ENCODE data around the gene STEAP4. TPM values are rescaled to one million over a fixed set of nuclear protein-coding genes. Genes with fewer than 3 reads are reported as not detected.

The STEAP4 gene
- 10 to 100 TPM; 39.6 to 40.1 TPM for total RNA-seq

- no peaks in the 10 kb centered on the region for H3K27me3 ChIP-seq (replicated peaks; ENCODE audit: insufficient read depth)
- 4% methylated on average over 30 of the region's 30 CpGs for WGBS
- H3K27ac ChIP-seq = peak within 1 kb of the TSS; percentile 72 to 81
- DNase-seq (ENCODE audit: low spot score) = peak; percentile 87
- intact Hi-C loops (cut with DNase I) = no loop called here
- peak within 1 kb of the TSS; percentile 38 to 53 for H3K4me3 ChIP-seq
- H3K36me3 ChIP-seq = no peaks in the 10 kb centered on the region
- no peaks in the 10 kb centered on the region for H3K4me1 ChIP-seq (replicated peaks)
- H3K9me3 ChIP-seq = no peaks in the 10 kb centered on the region
- TF ChIP-seq POLR2A (IDR thresholded peaks at IDR 0.05) = peak; percentile 41
- TF ChIP-seq, protein P1, sequence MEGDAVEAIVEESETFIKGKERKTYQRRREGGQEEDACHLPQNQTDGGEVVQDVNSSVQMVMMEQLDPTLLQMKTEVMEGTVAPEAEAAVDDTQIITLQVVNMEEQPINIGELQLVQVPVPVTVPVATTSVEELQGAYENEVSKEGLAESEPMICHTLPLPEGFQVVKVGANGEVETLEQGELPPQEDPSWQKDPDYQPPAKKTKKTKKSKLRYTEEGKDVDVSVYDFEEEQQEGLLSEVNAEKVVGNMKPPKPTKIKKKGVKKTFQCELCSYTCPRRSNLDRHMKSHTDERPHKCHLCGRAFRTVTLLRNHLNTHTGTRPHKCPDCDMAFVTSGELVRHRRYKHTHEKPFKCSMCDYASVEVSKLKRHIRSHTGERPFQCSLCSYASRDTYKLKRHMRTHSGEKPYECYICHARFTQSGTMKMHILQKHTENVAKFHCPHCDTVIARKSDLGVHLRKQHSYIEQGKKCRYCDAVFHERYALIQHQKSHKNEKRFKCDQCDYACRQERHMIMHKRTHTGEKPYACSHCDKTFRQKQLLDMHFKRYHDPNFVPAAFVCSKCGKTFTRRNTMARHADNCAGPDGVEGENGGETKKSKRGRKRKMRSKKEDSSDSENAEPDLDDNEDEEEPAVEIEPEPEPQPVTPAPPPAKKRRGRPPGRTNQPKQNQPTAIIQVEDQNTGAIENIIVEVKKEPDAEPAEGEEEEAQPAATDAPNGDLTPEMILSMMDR (IDR thresholded peaks at IDR 0.05) = no peak
- TF ChIP-seq POLR2AphosphoS5 (IDR thresholded peaks at IDR 0.05) = peak; percentile 76
Measured at GRCh38 chr7:88306590-88307048, at the start of gene STEAP4. TSS of gene STEAP4 (minus strand) at chr7:88306894. CDS start at chr7:88284269, 22,625 bp downstream.

DNA sequence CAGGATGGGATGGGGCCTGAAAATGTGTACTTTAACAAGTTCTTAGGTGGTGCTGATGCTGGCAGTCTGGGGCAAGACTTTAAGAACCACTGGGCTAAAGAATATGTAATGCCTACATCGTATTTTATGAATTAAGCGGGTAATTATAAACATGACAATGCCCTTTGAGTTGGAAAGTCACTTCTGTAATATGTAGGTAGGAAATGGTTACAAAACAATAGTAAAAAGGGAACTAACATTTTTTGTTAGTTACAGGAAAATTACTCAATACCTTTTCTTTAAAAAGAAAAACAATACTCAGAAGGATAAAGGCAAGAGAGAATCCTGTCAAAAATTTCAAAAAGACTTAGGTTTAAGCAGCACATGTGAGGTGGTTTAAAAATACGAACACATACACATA, 48.3 kb upstream of the STEAP4 start:
- Histone ChIP-seq H3K9me3 (no peaks in the 10 kb centered on the region), H3K4me1 (replicated peaks) (no peaks in the 10 kb centered on the region), H3K36me3 (no peaks in the 10 kb centered on the region), H3K27me3 (replicated peaks; ENCODE audit: insufficient read depth) (no peaks in the 10 kb centered on the region), H3K27ac (no peak overlapping the region), H3K4me3 (no peak overlapping the region)
- TF ChIP-seq POLR2A (IDR thresholded peaks at IDR 0.05) (no peak), POLR2AphosphoS5 (IDR thresholded peaks at IDR 0.05) (no peak)
- TF ChIP-seq, protein P1 (IDR thresholded peaks at IDR 0.05) = no peak
- 83% methylated on average over 3 of the region's 3 CpGs for WGBS
- intact Hi-C loops (cut with DNase I) = no loop called here
- DNase-seq (ENCODE audit: low spot score) = no peak

GRCh38 chr7:88350118-88350517, 43.4 kb upstream of the STEAP4 start:
- Histone ChIP-seq H3K4me1 (replicated peaks) (no peaks in the 10 kb centered on the region), H3K9me3 (no peaks in the 10 kb centered on the region), H3K4me3 (no peak overlapping the region), H3K36me3 (no peaks in the 10 kb centered on the region), H3K27me3 (replicated peaks; ENCODE audit: insufficient read depth) (no peaks in the 10 kb centered on the region), H3K27ac (no peak overlapping the region)
- DNase-seq (ENCODE audit: low spot score) = no peak
- intact Hi-C loops (cut with DNase I) = no loop called here
- TF ChIP-seq POLR2A (IDR thresholded peaks at IDR 0.05) = no peak
- TF ChIP-seq, protein P1 (IDR thresholded peaks at IDR 0.05) = no peak
- no peak for TF ChIP-seq POLR2AphosphoS5 (IDR thresholded peaks at IDR 0.05)
- 98% methylated on average over 2 of the region's 2 CpGs for WGBS

GRCh38 chr7:88347517-88347916, 40.8 kb upstream of the STEAP4 start:
- no peak overlapping the region for H3K27ac ChIP-seq
- DNase-seq (ENCODE audit: low spot score) = no peak
- TF ChIP-seq POLR2A (IDR thresholded peaks at IDR 0.05) (no peak), POLR2AphosphoS5 (IDR thresholded peaks at IDR 0.05) (no peak)
- TF ChIP-seq, protein P1 (IDR thresholded peaks at IDR 0.05) = no peak
- no peaks in the 10 kb centered on the region for H3K36me3 ChIP-seq
- H3K9me3 ChIP-seq = no peaks in the 10 kb centered on the region
- H3K4me3 ChIP-seq = no peak overlapping the region
- WGBS = 85% methylated on average over 2 of the region's 2 CpGs
- intact Hi-C loops (cut with DNase I) = no loop called here
- H3K4me1 ChIP-seq (replicated peaks) = no peaks in the 10 kb centered on the region
- H3K27me3 ChIP-seq (replicated peaks; ENCODE audit: insufficient read depth) = no peaks in the 10 kb centered on the region

GRCh38 chr7:88347090-88347489, 40.4 kb upstream of the STEAP4 start:
- no peak overlapping the region for H3K27ac ChIP-seq
- WGBS = 56% methylated on average over 7 of the region's 7 CpGs
- no peaks in the 10 kb centered on the region for H3K27me3 ChIP-seq (replicated peaks; ENCODE audit: insufficient read depth)
- no peaks in the 10 kb centered on the region for H3K4me1 ChIP-seq (replicated peaks)
- H3K9me3 ChIP-seq = no peaks in the 10 kb centered on the region
- TF ChIP-seq POLR2AphosphoS5 (IDR thresholded peaks at IDR 0.05) = no peak
- no peak for TF ChIP-seq POLR2A (IDR thresholded peaks at IDR 0.05)
- TF ChIP-seq, protein P1 (IDR thresholded peaks at IDR 0.05) = no peak
- no peak overlapping the region for H3K4me3 ChIP-seq
- DNase-seq (ENCODE audit: low spot score) = no peak
- intact Hi-C loops (cut with DNase I) = no loop called here
- H3K36me3 ChIP-seq = no peaks in the 10 kb centered on the region

All from prostate gland (tissue), 2 donors.